Endothelial cell of umbilical vein (primary cell): ENCODE measurements around the gene ITPR1. TPM values are rescaled to one million over a fixed set of nuclear protein-coding genes. Genes with fewer than 3 reads are reported as not detected.

Experiments
- BruUV-seq: library from RNA; stranded (reverse); fragments of 400-500 nt; replicated peaks from 2 replicates; lab custom pipeline; 2021; lab: Mats Ljungman, UMichigan
- CTCF ChIA-PET: fragments of 300-600, 350-600 bp; sonication (Branson Sonifier 250); formaldehyde crosslinking; loops from one replicate; lab custom pipeline; 2021; ENCODE audit warnings: antibody characterized with exemption, inconsistent platforms; lab: Charles Lee
- POLR2A ChIA-PET: fragments of 300-600, 350-600 bp; sonication (Branson Sonifier 250); formaldehyde crosslinking; loops from one replicate; lab custom pipeline; 2021; ENCODE audit warnings: antibody characterized with exemption, inconsistent platforms; lab: Charles Lee
- DNase-seq: peaks from one replicate; pipeline ENCODE4 v3.0.0-alpha.2; 2011; ENCODE audit warnings: low read depth, low spot score
- FAIRE-seq: peaks from 2 replicates; lab custom pipeline; 2011; peaks lifted over from hg19 to GRCh38; lab: Jason Lieb, UNC
- H2AFZ ChIP-seq: 2 replicates; pipeline ENCODE4 v1.6.0; 2012; ENCODE audit warnings: low read depth, low read length, control low read depth, inconsistent platforms
- H3K27ac ChIP-seq: 2 replicates; pipeline ENCODE4 v1.5.1; 2011; ENCODE audit warnings: low read depth, mild to moderate bottlenecking, control low read depth, low read length, moderate library complexity; ENCODE audit not compliant: insufficient read depth
- H3K27me3 ChIP-seq, 2 experiments: 2 replicates each; pipeline versions ENCODE4 v1.6.0 to v1.6.1; 2011; ENCODE audit warnings: low read length in 2 of 2, mixed read lengths in 1 of 2; ENCODE audit not compliant: control insufficient read depth in 2 of 2, insufficient read depth in 2 of 2
- H3K36me3 ChIP-seq, 2 experiments: 2 replicates in 1 of 2; 3 replicates in 1 of 2; pipeline ENCODE4 v1.5.1; 2011; ENCODE audit warnings: low read length in 2 of 2, mild to moderate bottlenecking in 1 of 2, moderate library complexity in 1 of 2; ENCODE audit not compliant: control insufficient read depth in 2 of 2, insufficient read depth in 2 of 2; ENCODE audit errors: extremely low read depth in 1 of 2
- H3K4me1 ChIP-seq: 3 replicates; pipeline ENCODE4 v1.5.1; 2011; ENCODE audit warnings: mild to moderate bottlenecking, low read length; ENCODE audit not compliant: control insufficient read depth, insufficient read depth; ENCODE audit errors: extremely low read depth
- H3K4me2 ChIP-seq: 2 replicates; pipeline ENCODE4 v1.6.1; 2011; ENCODE audit warnings: low read length, control low read depth, mixed read lengths; ENCODE audit not compliant: insufficient read depth
- H3K4me3 ChIP-seq, 3 experiments: fragments of 200-600 bp in 1 of 3; sonication (generic), shearing (Covaris generic) in 1 of 3; replicated peaks in 1 of 3; 2 replicates each; pipeline ENCODE4 v1.5.1; 2011 to 2016; ENCODE audit warnings: control low read depth in 3 of 3, low read length in 3 of 3, mild to moderate bottlenecking in 2 of 3, inconsistent platforms in 1 of 3, low read depth in 1 of 3, moderate library complexity in 1 of 3; ENCODE audit not compliant: insufficient read depth in 1 of 3
- H3K79me2 ChIP-seq: 2 replicates; pipeline ENCODE4 v1.6.0; 2012; ENCODE audit warnings: low read length, inconsistent platforms; ENCODE audit not compliant: control insufficient read depth, insufficient read depth
- H3K9ac ChIP-seq: replicated peaks from 2 replicates; pipeline ENCODE3; 2011; ENCODE audit warnings: low read length, control low read depth; ENCODE audit not compliant: insufficient read depth; ENCODE audit errors: extremely low read depth
- H3K9me1 ChIP-seq: replicated peaks from 3 replicates; pipeline ENCODE4 v1.6.0; 2011; ENCODE audit warnings: mild to moderate bottlenecking, low read length; ENCODE audit not compliant: control insufficient read depth, insufficient read depth; ENCODE audit errors: extremely low read depth
- H3K9me3 ChIP-seq: replicated peaks from 2 replicates; pipeline ENCODE4 v1.5.1; 2012; ENCODE audit warnings: low read length, inconsistent platforms; ENCODE audit not compliant: control insufficient read depth, insufficient read depth
- H4K20me1 ChIP-seq: replicated peaks from 2 replicates; pipeline ENCODE3; 2011; ENCODE audit warnings: mild to moderate bottlenecking, low read length; ENCODE audit not compliant: control insufficient read depth, insufficient read depth; ENCODE audit errors: extremely low read depth
- CTCF ChIP-seq, 2 donors: IDR thresholded peaks; 1 replicate in 1 of 2; 2 replicates in 1 of 2; pipeline ENCODE4 v1.5.1; 2011; ENCODE audit warnings: low read length in 2 of 2, mild to moderate bottlenecking in 2 of 2, moderate library complexity in 2 of 2, control low read depth in 1 of 2, inconsistent platforms in 1 of 2, low read depth in 1 of 2; ENCODE audit not compliant: insufficient read depth in 1 of 2; ENCODE audit errors: extremely low read depth in 1 of 2
- EZH2 ChIP-seq: IDR thresholded peaks from 2 replicates; pipeline ENCODE4 v1.6.1; 2012; ENCODE audit warnings: borderline replicate concordance, low read depth, mild to moderate bottlenecking, moderate library complexity, low read length, inconsistent platforms; ENCODE audit not compliant: severe bottlenecking
- FOS ChIP-seq: IDR thresholded peaks from 2 replicates; pipeline ENCODE4 v1.6.1; 2011; ENCODE audit warnings: mild to moderate bottlenecking, low read length, moderate library complexity, borderline replicate concordance; ENCODE audit not compliant: insufficient read depth
- GATA2 ChIP-seq: IDR thresholded peaks from 2 replicates; pipeline ENCODE4 v1.7.0; 2011; ENCODE audit warnings: low read depth, mild to moderate bottlenecking, moderate library complexity, mixed read lengths, low read length; ENCODE audit not compliant: insufficient read length, insufficient read depth
- JUN ChIP-seq: IDR thresholded peaks from 2 replicates; pipeline ENCODE4 v1.6.1; 2011; ENCODE audit warnings: borderline replicate concordance, low read depth; ENCODE audit not compliant: insufficient read length, insufficient read depth
- MAX ChIP-seq: IDR thresholded peaks from 2 replicates; pipeline ENCODE4 v1.6.1; 2011; ENCODE audit not compliant: insufficient read depth, insufficient read length
- MYC ChIP-seq: IDR thresholded peaks from one replicate; pipeline ENCODE4 v1.6.1; 2011; ENCODE audit warnings: mild to moderate bottlenecking, low read depth, low read length
- POLR2A ChIP-seq: IDR thresholded peaks from 2 replicates; pipeline ENCODE4 v1.6.1; 2012; ENCODE audit warnings: low read depth, mild to moderate bottlenecking, control low read depth, low read length
- POLR2AphosphoS5 ChIP-seq: IDR thresholded peaks from 2 replicates; pipeline ENCODE4 v1.6.1; 2012; ENCODE audit warnings: low read depth, mild to moderate bottlenecking, control low read depth, low read length, moderate library complexity; ENCODE audit not compliant: insufficient read depth
- dilution Hi-C: fragments of 300-500 bp; cut with MboI; formaldehyde crosslinking; loops from one replicate; pipeline ENCODE4 v1.15.0; 2019; ENCODE audit warnings: low sequenced_read_pairs; ENCODE audit not compliant: extremely low pct_ligation_motif_present
- intact Hi-C: fragments of 100-400 bp; cut with micrococcal nuclease; formaldehyde crosslinking; loops from one replicate; pipeline ENCODE4 v1.10.0; 2022
- polyA plus RNA-seq, 4 experiments: library from polyadenylated mRNA; depleted of rRNA in 3 of 4; stranded (reverse) in 3 of 4; unstranded in 1 of 4; fragments of >200 nt; gene quantifications; 2 replicates each; pipeline versions ENCODE4 v1.2.1 to v1.2.3, GENCODE V29; 2011 to 2012; ENCODE audit warnings: missing spikeins in 1 of 4
- total RNA-seq: library from RNA; stranded (reverse); gene quantifications from 2 replicates; pipeline ENCODE4 v1.2.3, GENCODE V29; 2021

ITPR1 gene
- total and polyA plus RNA-seq, 2 donors (not counting 3 experiments of a cell fraction or from before 2014, with no cell fraction given), result 5.1 to 16.1 TPM

DNA sequence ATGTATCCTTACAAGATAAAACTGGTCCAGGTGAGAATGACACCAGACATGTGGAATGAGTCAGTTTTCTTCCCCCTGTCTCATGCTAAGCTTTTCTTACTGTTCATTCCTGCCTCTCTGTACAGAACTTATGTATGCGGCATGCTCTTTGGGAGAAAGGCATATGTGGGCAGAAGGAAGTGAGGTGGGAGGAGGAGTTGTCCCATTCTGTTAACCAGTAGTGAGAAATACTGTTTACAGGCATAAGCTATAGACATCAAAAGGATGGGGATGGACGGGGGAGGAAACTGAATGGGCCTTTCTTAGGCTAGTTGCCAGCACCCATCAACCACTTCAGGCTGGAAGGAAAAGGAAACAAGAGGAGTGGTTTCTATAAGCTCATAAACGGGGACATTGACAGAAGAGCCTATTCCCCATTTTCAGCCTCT lies 342.5 kb downstream of the ITPR1 start:
- H3K4me3 ChIP-seq, result no peak overlapping the region
- ChIA-PET CTCF (interaction anchor here (1.2 to 1.8 kb wide), 4 partner anchors 11 to 145 kb away, joined by 3 to 5 read pairs (median 4); partner anchors contain the start of gene BHLHE40), POLR2A (no interaction called here)
- H3K79me2 ChIP-seq, result no peaks in the 10 kb centered on the region
- TF ChIP-seq JUN (no peak), MAX (no peak), POLR2A (no peak), CTCF (IDR thresholded peaks at IDR 0.05; ENCODE audit: extremely low read depth in 1 of 2, insufficient read depth in 1 of 2, low read depth in 1 of 2, low read length in 2 of 2) (no peak), EZH2 (no peak), POLR2AphosphoS5 (no peak), GATA2 (no peak), MYC (no peak), FOS (no peak)
- H3K36me3 ChIP-seq, result no peaks in the 10 kb centered on the region
- intact Hi-C loops, result no loop called here
- no peaks in the 10 kb centered on the region for H4K20me1 ChIP-seq
- BruUV-seq, result no TSS peak
- H3K9me1 ChIP-seq, result no peaks in the 10 kb centered on the region
- H2AFZ ChIP-seq, result no peak overlapping the region
- H3K9ac ChIP-seq, result no peak overlapping the region
- FAIRE-seq, result peak; percentile 44
- dilution Hi-C loops, result no loop called here
- H3K4me1 ChIP-seq, result peaks cover 12% of the 10 kb centered on the region
- H3K27ac ChIP-seq, result no peak overlapping the region
- peak; percentile 40 for DNase-seq
- H3K4me2 ChIP-seq, result no peak overlapping the region
- no peaks in the 10 kb centered on the region for H3K27me3 ChIP-seq
- H3K9me3 ChIP-seq, result no peaks in the 10 kb centered on the region
